ENCODE measurements around the gene FKBP4. TPM values are rescaled to one million over a fixed set of nuclear protein-coding genes. Genes with fewer than 3 reads are reported as not detected.
A peak's percentile ranks its signal among the peaks of the same experiment; 100 is the strongest.

Gene FKBP4
- total RNA-seq, 4 donors from 2014 or later = 34.7 to 47.0 (median 41.1) TPM

GRCh38 chr12:2751686-2752085 lies 43.1 kb upstream of the FKBP4 start:
- Histone ChIP-seq H3K27ac (no peak overlapping the region), H3K4me1 (no peaks in the 10 kb centered on the region), H3K27me3 (peaks cover 25% of the 10 kb centered on the region), H3K36me3 (no peaks in the 10 kb centered on the region), H3K9me3 (peaks cover 0 to 6% (median 0%) of the 10 kb centered on the region in 3 donors), H3K4me3 (no peak overlapping the region)
- no peak for ATAC-seq
- WGBS, 2 donors (ENCODE audit: low coverage in 1 of 2) = 51 to 71% methylated on average over 2 of the region's 2 CpGs
- TF ChIP-seq POLR2A (IDR thresholded peaks at IDR 0.05) (no peak), POLR2AphosphoS5 (IDR thresholded peaks at IDR 0.05) (no peak), EP300 (IDR thresholded peaks at IDR 0.05) (no peak)
- TF ChIP-seq, protein P1, sequence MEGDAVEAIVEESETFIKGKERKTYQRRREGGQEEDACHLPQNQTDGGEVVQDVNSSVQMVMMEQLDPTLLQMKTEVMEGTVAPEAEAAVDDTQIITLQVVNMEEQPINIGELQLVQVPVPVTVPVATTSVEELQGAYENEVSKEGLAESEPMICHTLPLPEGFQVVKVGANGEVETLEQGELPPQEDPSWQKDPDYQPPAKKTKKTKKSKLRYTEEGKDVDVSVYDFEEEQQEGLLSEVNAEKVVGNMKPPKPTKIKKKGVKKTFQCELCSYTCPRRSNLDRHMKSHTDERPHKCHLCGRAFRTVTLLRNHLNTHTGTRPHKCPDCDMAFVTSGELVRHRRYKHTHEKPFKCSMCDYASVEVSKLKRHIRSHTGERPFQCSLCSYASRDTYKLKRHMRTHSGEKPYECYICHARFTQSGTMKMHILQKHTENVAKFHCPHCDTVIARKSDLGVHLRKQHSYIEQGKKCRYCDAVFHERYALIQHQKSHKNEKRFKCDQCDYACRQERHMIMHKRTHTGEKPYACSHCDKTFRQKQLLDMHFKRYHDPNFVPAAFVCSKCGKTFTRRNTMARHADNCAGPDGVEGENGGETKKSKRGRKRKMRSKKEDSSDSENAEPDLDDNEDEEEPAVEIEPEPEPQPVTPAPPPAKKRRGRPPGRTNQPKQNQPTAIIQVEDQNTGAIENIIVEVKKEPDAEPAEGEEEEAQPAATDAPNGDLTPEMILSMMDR (IDR thresholded peaks at IDR 0.05) = no peak

DNA sequence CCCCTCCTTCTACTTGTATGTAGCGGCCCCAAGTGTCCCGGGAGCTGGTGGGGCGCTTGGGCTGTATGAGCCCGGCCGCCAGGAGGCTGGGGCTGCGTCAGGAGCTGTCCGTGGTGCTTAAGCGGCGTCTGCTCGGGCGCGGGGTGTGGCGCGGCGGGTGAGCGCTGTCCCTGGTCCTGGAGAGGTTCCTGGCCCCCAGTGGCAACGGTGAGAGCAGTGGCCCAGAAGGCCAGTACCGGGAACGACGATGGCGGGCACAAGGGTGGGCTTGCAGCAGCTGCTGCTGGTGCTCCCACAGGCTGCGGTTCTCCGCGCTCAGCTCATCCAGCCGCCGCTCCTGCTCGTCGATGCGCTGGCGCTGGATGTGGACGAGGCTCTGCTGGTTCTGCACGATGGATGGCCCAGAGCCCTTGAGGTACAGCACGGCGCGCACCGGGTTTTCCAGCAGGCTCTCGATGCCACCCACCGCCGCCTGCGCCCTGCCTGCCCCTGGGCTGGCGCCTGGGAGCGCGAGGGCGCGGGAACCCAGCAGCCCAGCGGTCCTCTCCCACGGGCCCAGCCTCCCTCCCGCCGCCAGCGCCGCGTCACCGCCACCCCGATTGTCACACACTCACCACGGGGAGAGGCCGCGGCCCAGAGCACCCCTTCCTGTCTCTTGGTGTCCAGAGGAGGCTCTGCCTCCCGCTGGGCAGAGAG lies 41.9 kb upstream of the FKBP4 start:
- Histone ChIP-seq H3K4me1 (no peaks in the 10 kb centered on the region), H3K36me3 (no peaks in the 10 kb centered on the region), H3K27me3 (peaks cover 25% of the 10 kb centered on the region), H3K4me3 (no peak overlapping the region), H3K9me3 (no peaks in the 10 kb centered on the region), H3K27ac (no peak overlapping the region)
- WGBS, 2 donors (ENCODE audit: low coverage in 1 of 2) = no CpG with 5 or more reads among the region's 58 CpGs
- peak; percentile 89 for ATAC-seq
- TF ChIP-seq, protein P1 (IDR thresholded peaks at IDR 0.05) = no peak
- TF ChIP-seq POLR2AphosphoS5 (IDR thresholded peaks at IDR 0.05) (peak; percentile 13), EP300 (IDR thresholded peaks at IDR 0.05) (no peak), POLR2A (IDR thresholded peaks at IDR 0.05) (no peak)

- H3K9me3 ChIP-seq = no peaks in the 10 kb centered on the region
- no peak for ATAC-seq
- peaks cover 25% of the 10 kb centered on the region for H3K27me3 ChIP-seq
- H3K4me1 ChIP-seq = no peaks in the 10 kb centered on the region
- H3K27ac ChIP-seq = no peak overlapping the region
- H3K4me3 ChIP-seq = no peak overlapping the region
- WGBS, 2 donors (ENCODE audit: low coverage in 1 of 2) = 45 to 46% methylated on average over 6 to 7 of the region's 8 CpGs
- no peaks in the 10 kb centered on the region for H3K36me3 ChIP-seq
- TF ChIP-seq POLR2A (IDR thresholded peaks at IDR 0.05) = no peak
- TF ChIP-seq, protein P1 (IDR thresholded peaks at IDR 0.05) = no peak
- TF ChIP-seq EP300 (IDR thresholded peaks at IDR 0.05) = no peak
- no peak for TF ChIP-seq POLR2AphosphoS5 (IDR thresholded peaks at IDR 0.05)
These were observed 41.2 kb upstream of the FKBP4 start for GRCh38 chr12:2753536-2753935.

GRCh38 chr12:2754208-2754607 lies 40.6 kb upstream of the FKBP4 start:
- H3K27me3 ChIP-seq = peaks cover 23% of the 10 kb centered on the region
- TF ChIP-seq POLR2A (IDR thresholded peaks at IDR 0.05) = no peak
- TF ChIP-seq POLR2AphosphoS5 (IDR thresholded peaks at IDR 0.05) = no peak
- TF ChIP-seq EP300 (IDR thresholded peaks at IDR 0.05) = no peak
- TF ChIP-seq, protein P1 (IDR thresholded peaks at IDR 0.05) = no peak
- H3K4me3 ChIP-seq = no peak overlapping the region
- no peak overlapping the region for H3K27ac ChIP-seq
- no peaks in the 10 kb centered on the region for H3K36me3 ChIP-seq
- no peak for ATAC-seq
- no peaks in the 10 kb centered on the region for H3K4me1 ChIP-seq
- no peaks in the 10 kb centered on the region for H3K9me3 ChIP-seq

DNA sequence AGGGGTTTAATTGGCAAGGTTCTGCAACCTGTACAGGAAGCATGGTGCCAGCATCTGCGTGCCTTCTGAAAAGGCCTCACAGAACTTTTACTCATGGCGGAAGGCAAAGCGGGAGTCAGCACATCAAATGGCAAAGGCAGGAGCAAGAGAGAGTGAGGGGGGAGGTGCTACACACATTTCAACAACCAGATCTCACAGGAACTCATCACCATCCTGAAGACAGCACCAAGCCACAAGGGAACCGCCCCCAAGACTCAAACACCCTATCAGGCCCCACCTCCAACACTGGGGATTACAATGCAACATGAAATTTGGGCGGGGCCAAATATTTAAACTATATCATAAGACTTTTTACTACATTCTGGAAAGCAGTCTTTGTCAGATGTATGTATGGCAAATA lies 38.0 kb upstream of the FKBP4 start:
- peaks cover 2% of the 10 kb centered on the region for H3K27me3 ChIP-seq
- peaks cover 0 to 14% of the 10 kb centered on the region in 2 donors for H3K36me3 ChIP-seq
- no peak overlapping the region for H3K4me3 ChIP-seq
- no peaks in the 10 kb centered on the region for H3K9me3 ChIP-seq
- TF ChIP-seq EP300 (IDR thresholded peaks at IDR 0.05) = no peak
- no peak for TF ChIP-seq POLR2AphosphoS5 (IDR thresholded peaks at IDR 0.05)
- TF ChIP-seq, protein P1 (IDR thresholded peaks at IDR 0.05) = no peak
- no peak for TF ChIP-seq POLR2A (IDR thresholded peaks at IDR 0.05)
- H3K4me1 ChIP-seq = no peaks in the 10 kb centered on the region
- 59 to 84% methylated on average over 5 of the region's 5 CpGs for WGBS, 2 donors (ENCODE audit: low coverage in 1 of 2)
- no peak for ATAC-seq
- no peak overlapping the region for H3K27ac ChIP-seq

All from gastroesophageal sphincter (tissue), 4 donors.